Neutrophil (primary cell): ENCODE results near the gene CACNA1F.

Experiments
- H3K27ac ChIP-seq: fragments of 200-600 bp; sonication (generic); 2 replicates; pipeline ENCODE4 v1.5.1; 2016; ENCODE audit warnings: mild to moderate bottlenecking, moderate library complexity
- H3K27me3 ChIP-seq: fragments of 200-600 bp; sonication (generic); 2 replicates; pipeline ENCODE4 v1.6.0; 2016; ENCODE audit warnings: mild to moderate bottlenecking
- H3K36me3 ChIP-seq: fragments of 200-600 bp; sonication (generic); 2 replicates; pipeline ENCODE4 v1.5.1; 2017
- H3K4me1 ChIP-seq, 2 experiments: fragments of 200-600 bp in 1 of 2; sonication (generic) in 1 of 2; 1 replicate in 1 of 2; 2 replicates in 1 of 2; pipeline versions ENCODE4 v1.5.1 to v1.6.1; 2013 to 2016; ENCODE audit warnings: low read depth in 1 of 2, low read length in 1 of 2, mild to moderate bottlenecking in 1 of 2, moderate library complexity in 1 of 2; ENCODE audit not compliant: control insufficient read depth in 1 of 2, insufficient read depth in 1 of 2
- H3K4me3 ChIP-seq, 2 experiments: fragments of 200-600 bp in 1 of 2; sonication (generic) in 1 of 2; 1 replicate in 1 of 2; 2 replicates in 1 of 2; pipeline ENCODE4 v1.5.1; 2013 to 2016; ENCODE audit warnings: low read depth in 1 of 2, low read length in 1 of 2, mild to moderate bottlenecking in 1 of 2, moderate library complexity in 1 of 2
- H3K9me3 ChIP-seq: fragments of 200-600 bp; sonication (generic); 2 replicates; pipeline ENCODE4 v1.5.1; 2016
- TF ChIP-seq, protein P1 (sequence below): fragments of 200-600 bp; sonication (generic); IDR thresholded peaks from 2 replicates; pipeline ENCODE4 v1.5.1; 2016; ENCODE audit warnings: antibody characterized with exemption

CACNA1F gene

GRCh38 chrX:49250578-49250977, 17.4 kb upstream of the CACNA1F start:
- no peaks in the 10 kb centered on the region for H3K4me1 ChIP-seq
- H3K9me3 ChIP-seq = no peaks in the 10 kb centered on the region
- TF ChIP-seq, protein P1, sequence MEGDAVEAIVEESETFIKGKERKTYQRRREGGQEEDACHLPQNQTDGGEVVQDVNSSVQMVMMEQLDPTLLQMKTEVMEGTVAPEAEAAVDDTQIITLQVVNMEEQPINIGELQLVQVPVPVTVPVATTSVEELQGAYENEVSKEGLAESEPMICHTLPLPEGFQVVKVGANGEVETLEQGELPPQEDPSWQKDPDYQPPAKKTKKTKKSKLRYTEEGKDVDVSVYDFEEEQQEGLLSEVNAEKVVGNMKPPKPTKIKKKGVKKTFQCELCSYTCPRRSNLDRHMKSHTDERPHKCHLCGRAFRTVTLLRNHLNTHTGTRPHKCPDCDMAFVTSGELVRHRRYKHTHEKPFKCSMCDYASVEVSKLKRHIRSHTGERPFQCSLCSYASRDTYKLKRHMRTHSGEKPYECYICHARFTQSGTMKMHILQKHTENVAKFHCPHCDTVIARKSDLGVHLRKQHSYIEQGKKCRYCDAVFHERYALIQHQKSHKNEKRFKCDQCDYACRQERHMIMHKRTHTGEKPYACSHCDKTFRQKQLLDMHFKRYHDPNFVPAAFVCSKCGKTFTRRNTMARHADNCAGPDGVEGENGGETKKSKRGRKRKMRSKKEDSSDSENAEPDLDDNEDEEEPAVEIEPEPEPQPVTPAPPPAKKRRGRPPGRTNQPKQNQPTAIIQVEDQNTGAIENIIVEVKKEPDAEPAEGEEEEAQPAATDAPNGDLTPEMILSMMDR = no peak
- no peaks in the 10 kb centered on the region for H3K27me3 ChIP-seq
- no peak overlapping the region for H3K27ac ChIP-seq
- peaks cover 60% of the 10 kb centered on the region for H3K36me3 ChIP-seq
- H3K4me3 ChIP-seq = no peak overlapping the region

GRCh38 chrX:49250066-49250465, 16.9 kb upstream of the CACNA1F start:
- TF ChIP-seq, protein P1 = no peak
- H3K9me3 ChIP-seq = no peaks in the 10 kb centered on the region
- H3K4me1 ChIP-seq = no peaks in the 10 kb centered on the region
- no peak overlapping the region for H3K27ac ChIP-seq
- H3K27me3 ChIP-seq = no peaks in the 10 kb centered on the region
- peaks cover 60% of the 10 kb centered on the region for H3K36me3 ChIP-seq
- no peak overlapping the region for H3K4me3 ChIP-seq

DNA sequence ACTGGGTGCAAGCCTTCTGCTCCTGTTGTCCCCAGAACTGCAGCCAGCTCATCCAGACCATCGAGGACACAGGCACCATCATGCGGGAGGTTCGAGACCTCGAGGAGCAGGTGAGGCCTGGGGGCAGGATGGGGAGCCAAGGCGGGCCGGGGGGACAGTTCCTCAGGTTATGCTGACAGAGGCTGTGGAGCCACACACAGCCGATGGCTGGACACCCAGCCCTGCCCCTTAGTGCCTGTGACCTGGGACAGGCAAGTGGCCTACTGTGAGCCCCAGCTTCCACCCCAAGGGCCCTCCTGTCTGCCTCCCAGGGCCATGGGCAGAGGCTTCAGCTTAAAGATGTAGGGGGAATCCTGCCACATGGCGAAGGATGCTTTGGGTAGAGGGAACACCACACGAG, 16.5 kb upstream of the CACNA1F start:
- Histone ChIP-seq H3K4me3 (no peak overlapping the region), H3K36me3 (peaks cover 60% of the 10 kb centered on the region), H3K4me1 (no peaks in the 10 kb centered on the region), H3K27ac (no peak overlapping the region), H3K27me3 (no peaks in the 10 kb centered on the region), H3K9me3 (no peaks in the 10 kb centered on the region)
- TF ChIP-seq, protein P1 = no peak

GRCh38 chrX:49249071-49249470, 15.9 kb upstream of the CACNA1F start:
- peaks cover 64% of the 10 kb centered on the region for H3K36me3 ChIP-seq
- no peaks in the 10 kb centered on the region for H3K27me3 ChIP-seq
- H3K4me1 ChIP-seq = no peaks in the 10 kb centered on the region
- H3K9me3 ChIP-seq = no peaks in the 10 kb centered on the region
- no peak overlapping the region for H3K4me3 ChIP-seq
- H3K27ac ChIP-seq = no peak overlapping the region
- TF ChIP-seq, protein P1 = no peak

- TF ChIP-seq, protein P1 = no peak
- Histone ChIP-seq H3K4me1 (no peaks in the 10 kb centered on the region), H3K36me3 (peaks cover 69% of the 10 kb centered on the region), H3K9me3 (no peaks in the 10 kb centered on the region), H3K4me3 (no peak overlapping the region), H3K27ac (no peak overlapping the region), H3K27me3 (no peaks in the 10 kb centered on the region)
Observed at GRCh38 chrX:49247916-49248811, 15.0 kb upstream of the CACNA1F start.
